GM12801 (cell line): ENCODE results near the gene SPCS1.

Experiments used
- TF ChIP-seq, protein P1 (sequence below): IDR thresholded peaks from one replicate; pipeline ENCODE4 v1.5.1; 2011; ENCODE audit warnings: control low read depth; ENCODE audit not compliant: insufficient read length; ENCODE audit errors: extremely low read depth

The SPCS1 gene

DNA sequence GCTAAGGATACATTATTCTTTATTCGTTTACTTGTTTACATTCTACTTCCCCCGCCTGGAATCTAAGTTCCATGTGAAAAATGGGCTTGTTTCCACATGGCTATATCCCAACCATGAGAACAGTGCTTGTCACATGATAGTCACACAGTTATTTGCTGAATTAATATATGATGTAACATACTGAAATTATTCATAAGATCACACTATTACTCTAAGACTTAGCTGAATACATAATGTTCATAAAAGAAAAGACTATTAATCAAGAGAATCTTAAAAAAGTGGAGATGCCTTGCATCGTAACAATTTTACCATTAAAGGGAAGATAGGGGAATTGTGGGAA is 26.7 kb upstream of the SPCS1 start:
- TF ChIP-seq, protein P1, sequence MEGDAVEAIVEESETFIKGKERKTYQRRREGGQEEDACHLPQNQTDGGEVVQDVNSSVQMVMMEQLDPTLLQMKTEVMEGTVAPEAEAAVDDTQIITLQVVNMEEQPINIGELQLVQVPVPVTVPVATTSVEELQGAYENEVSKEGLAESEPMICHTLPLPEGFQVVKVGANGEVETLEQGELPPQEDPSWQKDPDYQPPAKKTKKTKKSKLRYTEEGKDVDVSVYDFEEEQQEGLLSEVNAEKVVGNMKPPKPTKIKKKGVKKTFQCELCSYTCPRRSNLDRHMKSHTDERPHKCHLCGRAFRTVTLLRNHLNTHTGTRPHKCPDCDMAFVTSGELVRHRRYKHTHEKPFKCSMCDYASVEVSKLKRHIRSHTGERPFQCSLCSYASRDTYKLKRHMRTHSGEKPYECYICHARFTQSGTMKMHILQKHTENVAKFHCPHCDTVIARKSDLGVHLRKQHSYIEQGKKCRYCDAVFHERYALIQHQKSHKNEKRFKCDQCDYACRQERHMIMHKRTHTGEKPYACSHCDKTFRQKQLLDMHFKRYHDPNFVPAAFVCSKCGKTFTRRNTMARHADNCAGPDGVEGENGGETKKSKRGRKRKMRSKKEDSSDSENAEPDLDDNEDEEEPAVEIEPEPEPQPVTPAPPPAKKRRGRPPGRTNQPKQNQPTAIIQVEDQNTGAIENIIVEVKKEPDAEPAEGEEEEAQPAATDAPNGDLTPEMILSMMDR = no peak

DNA sequence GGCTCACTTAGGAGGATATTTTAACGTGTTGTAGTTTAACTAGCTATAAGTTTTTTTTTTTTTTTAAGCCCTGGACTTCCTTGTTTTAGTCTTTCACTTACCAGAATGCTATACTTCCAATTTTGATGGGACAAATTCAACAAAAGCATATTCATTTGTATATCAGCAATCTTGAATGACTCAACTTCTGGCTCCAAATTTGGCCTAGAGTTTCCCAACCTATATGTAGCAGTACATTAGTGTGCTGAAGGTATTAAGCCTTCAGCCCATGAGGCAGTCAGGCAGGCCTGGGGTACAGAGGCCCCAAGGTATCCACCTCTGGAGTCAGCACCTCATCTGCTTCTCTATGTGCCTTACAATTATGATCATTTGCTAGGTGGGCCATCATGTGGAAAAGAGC is 26.1 kb upstream of the SPCS1 start:
- TF ChIP-seq, protein P1 = no peak

DNA sequence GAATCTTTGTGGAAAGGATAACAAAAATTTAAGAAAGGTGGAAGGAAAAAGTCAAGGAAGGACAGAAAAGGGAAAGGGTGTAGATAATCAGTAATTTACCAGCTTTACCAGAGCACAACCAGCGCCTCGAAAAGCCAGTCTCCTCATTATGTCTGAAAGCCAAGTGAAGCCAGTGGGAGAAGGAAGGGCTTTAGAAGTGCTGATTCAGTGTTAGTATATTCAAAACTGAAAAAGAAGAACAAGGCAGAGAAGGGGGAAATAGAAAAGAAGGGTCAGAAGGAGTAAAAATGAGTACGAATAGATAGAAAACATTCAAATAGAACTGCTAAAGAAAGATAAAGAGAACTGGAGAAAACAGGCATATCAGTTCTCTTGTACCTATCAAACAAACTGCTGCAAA is 24.3 kb upstream of the SPCS1 start:
- TF ChIP-seq, protein P1 = no peak

DNA sequence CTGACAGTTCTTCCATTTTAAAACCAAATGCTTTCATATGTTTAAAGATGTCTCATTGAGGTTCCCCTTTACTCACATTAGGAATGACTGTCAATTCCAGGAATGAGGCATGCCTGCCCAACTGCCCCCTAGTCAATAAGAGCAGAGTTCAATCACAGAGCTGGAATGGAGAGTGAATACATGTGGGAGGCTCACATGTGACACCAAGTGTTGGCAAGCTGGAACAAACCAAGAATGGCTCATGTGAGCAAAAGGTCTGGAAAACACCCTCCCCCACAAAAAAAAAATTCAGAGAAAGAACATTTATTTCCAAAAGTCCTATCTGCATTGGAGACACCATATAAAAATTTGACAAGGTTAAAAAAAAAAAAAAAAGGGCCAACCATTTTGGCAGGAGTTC is 23.9 kb upstream of the SPCS1 start:
- TF ChIP-seq, protein P1 = no peak

GRCh38 chr3:52683611-52684010 is 22.3 kb upstream of the SPCS1 start:
- TF ChIP-seq, protein P1 = no peak

DNA sequence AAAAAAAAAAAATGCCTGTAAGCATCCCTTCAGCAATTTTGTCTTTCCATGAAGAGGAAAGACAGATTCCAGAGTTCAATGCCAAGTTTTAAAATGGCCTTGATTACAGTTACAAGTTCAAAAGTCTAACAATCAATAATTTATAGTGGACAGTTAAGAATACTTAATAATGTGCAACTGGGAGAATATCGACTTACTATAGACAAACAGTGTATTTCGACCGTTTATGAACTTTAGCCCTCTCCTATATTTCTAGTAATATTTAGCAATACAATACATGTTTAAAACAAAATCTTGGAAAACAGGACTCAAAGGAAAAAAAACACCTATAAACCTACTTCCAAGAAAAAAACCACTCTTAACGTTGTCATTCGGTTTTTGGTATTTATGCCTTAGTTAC is 21.7 kb upstream of the SPCS1 start:
- TF ChIP-seq, protein P1 = no peak

DNA sequence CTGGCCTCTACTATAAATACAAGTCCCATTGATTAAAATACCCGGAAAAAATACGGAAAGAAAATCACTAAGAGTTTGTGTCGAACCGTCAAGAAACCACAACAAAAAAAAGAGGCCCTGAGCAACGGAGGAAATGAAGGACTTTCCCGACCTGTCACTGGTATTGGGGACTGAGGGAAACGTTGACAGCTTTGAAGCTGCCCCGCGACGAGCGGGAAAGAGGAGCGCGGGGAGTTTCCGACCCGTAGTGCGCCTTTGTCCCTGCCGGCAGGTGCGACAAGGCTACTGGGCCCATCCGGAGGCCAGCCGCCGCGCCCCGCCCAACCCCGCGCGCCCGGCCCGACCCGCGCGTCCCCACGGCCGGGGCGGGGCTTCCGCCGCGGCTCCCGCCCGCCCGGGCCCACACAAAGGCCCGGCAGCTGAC is 20.6 kb upstream of the SPCS1 start:
- TF ChIP-seq, protein P1 = no peak
